ENCODE data around the gene NUDT8. TPM values are rescaled to one million over a fixed set of nuclear protein-coding genes. Genes with fewer than 3 reads are reported as not detected.

The NUDT8 gene
- total and polyA plus RNA-seq, 10 of the 15 experiments (the other 5 are each of a cell fraction or from before 2014, with no cell fraction given) = 0.32 to 18.2 (median 9.8) TPM

GRCh38 chr11:67648796-67649613 lies 19.3 kb upstream of the NUDT8 start (continued):
- no peak for TF ChIP-seq SMAD5 (IDR thresholded peaks at IDR 0.05; ENCODE audit: low read depth)
- no peak for TF ChIP-seq WRNIP1 (IDR thresholded peaks at IDR 0.05; ENCODE audit: borderline replicate concordance, low read depth, low read length)
- no peak for TF ChIP-seq RFX5 (IDR thresholded peaks at IDR 0.05; ENCODE audit: low read depth, low read length)
- TF ChIP-seq, protein P1, sequence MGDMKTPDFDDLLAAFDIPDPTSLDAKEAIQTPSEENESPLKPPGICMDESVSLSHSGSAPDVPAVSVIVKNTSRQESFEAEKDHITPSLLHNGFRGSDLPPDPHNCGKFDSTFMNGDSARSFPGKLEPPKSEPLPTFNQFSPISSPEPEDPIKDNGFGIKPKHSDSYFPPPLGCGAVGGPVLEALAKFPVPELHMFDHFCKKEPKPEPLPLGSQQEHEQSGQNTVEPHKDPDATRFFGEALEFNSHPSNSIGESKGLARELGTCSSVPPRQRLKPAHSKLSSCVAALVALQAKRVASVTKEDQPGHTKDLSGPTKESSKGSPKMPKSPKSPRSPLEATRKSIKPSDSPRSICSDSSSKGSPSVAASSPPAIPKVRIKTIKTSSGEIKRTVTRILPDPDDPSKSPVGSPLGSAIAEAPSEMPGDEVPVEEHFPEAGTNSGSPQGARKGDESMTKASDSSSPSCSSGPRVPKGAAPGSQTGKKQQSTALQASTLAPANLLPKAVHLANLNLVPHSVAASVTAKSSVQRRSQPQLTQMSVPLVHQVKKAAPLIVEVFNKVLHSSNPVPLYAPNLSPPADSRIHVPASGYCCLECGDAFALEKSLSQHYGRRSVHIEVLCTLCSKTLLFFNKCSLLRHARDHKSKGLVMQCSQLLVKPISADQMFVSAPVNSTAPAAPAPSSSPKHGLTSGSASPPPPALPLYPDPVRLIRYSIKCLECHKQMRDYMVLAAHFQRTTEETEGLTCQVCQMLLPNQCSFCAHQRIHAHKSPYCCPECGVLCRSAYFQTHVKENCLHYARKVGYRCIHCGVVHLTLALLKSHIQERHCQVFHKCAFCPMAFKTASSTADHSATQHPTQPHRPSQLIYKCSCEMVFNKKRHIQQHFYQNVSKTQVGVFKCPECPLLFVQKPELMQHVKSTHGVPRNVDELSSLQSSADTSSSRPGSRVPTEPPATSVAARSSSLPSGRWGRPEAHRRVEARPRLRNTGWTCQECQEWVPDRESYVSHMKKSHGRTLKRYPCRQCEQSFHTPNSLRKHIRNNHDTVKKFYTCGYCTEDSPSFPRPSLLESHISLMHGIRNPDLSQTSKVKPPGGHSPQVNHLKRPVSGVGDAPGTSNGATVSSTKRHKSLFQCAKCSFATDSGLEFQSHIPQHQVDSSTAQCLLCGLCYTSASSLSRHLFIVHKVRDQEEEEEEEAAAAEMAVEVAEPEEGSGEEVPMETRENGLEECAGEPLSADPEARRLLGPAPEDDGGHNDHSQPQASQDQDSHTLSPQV (IDR thresholded peaks at IDR 0.05) = no peak
- peak; percentile 67 for TF ChIP-seq MEF2B (IDR thresholded peaks at IDR 0.05; ENCODE audit: partially characterized antibody, poor library complexity, severe bottlenecking)
